AG04450 (cell line): ENCODE data around the gene KIF4A. TPM values are rescaled to one million over a fixed set of nuclear protein-coding genes. Genes with fewer than 3 reads are reported as not detected.

Experiments used
- CTCF ChIA-PET: fragments of 300-600, 350-600 bp; formaldehyde crosslinking; extraction: SDS; loops from one replicate; lab custom pipeline; 2022; ENCODE audit warnings: antibody characterized with exemption, inconsistent platforms; lab: Charles Lee
- POLR2A ChIA-PET: fragments of 350-600 bp; formaldehyde crosslinking; extraction: SDS; loops from one replicate; lab custom pipeline; 2021; ENCODE audit warnings: antibody characterized with exemption, inconsistent platforms; lab: Yijun Ruan, JAX
- DNase-seq: peaks from one replicate; pipeline ENCODE4 v3.0.0-alpha.2; 2011; ENCODE audit warnings: low read depth, low spot score
- H3K27ac ChIP-seq: one replicate; pipeline ENCODE4 v1.5.1; 2012; ENCODE audit warnings: low read depth, low read length, control low read depth
- H3K27me3 ChIP-seq: one replicate; pipeline ENCODE4 v1.6.0; 2012; ENCODE audit warnings: low read length; ENCODE audit not compliant: control insufficient read depth, insufficient read depth
- H3K4me3 ChIP-seq: 2 replicates; pipeline ENCODE4 v1.5.1; 2011; ENCODE audit warnings: mild to moderate bottlenecking, low read depth, low read length, control low read depth
- H3K9me3 ChIP-seq: 2 replicates; pipeline ENCODE4 v1.5.1; 2012; ENCODE audit warnings: low read length; ENCODE audit not compliant: control insufficient read depth, insufficient read depth
- CTCF ChIP-seq: IDR thresholded peaks from 2 replicates; pipeline ENCODE4 v1.5.1; 2011; ENCODE audit warnings: low read depth, low read length, control low read depth, inconsistent platforms
- polyA plus RNA-seq: library from polyadenylated mRNA; depleted of rRNA; stranded (reverse); fragments of >200 nt; gene quantifications from 2 replicates; pipeline ENCODE4 v1.2.3, GENCODE V29; 2011; rRNA removed
- small RNA-seq: library from RNA; depleted of rRNA; stranded (forward); fragments of <200 nt; gene quantifications from one replicate; pipeline ENCODE3, GENCODE V24; 2012; ENCODE audit warnings: low read depth; ENCODE audit not compliant: insufficient read length

KIF4A gene
- polyA plus RNA-seq, 1 experiment: 8.8 TPM

GRCh38 chrX:70456256-70456655 lies 166.4 kb downstream of the KIF4A start:
- no peak overlapping the region for H3K27ac ChIP-seq
- ChIA-PET POLR2A (no interaction called here), CTCF (interaction anchor here (1.5 to 2.2 kb wide), 3 partner anchors 49 to 208 kb away, joined by 4 to 8 read pairs (median 7); no protein-coding TSS in a partner anchor)
- no peak for TF ChIP-seq CTCF
- DNase-seq: no peak
- H3K9me3 ChIP-seq: peaks cover 3% of the 10 kb centered on the region; the same call in 1 of the 2 replicates
- H3K27me3 ChIP-seq: no peaks in the 10 kb centered on the region
- H3K4me3 ChIP-seq: peak overlapping the region; percentile 68

GRCh38 chrX:70461026-70461425 lies 171.1 kb downstream of the KIF4A start:
- H3K27ac ChIP-seq: no peak overlapping the region
- H3K4me3 ChIP-seq: no peak overlapping the region
- TF ChIP-seq CTCF: no peak
- ChIA-PET POLR2A (no interaction called here), CTCF (interaction anchor here (0.7 kb wide), 1 partner anchor 327 kb away, joined by 3 read pairs; no protein-coding TSS in a partner anchor)
- no peaks in the 10 kb centered on the region for H3K9me3 ChIP-seq
- DNase-seq: no peak
- no peaks in the 10 kb centered on the region for H3K27me3 ChIP-seq

- no peak for TF ChIP-seq CTCF
- ChIA-PET POLR2A (no interaction called here), CTCF (interaction anchor here (0.7 to 1.6 kb wide), 2 partner anchors 9 to 15 kb away, joined by 6 read pairs; no protein-coding TSS in a partner anchor)
- Histone ChIP-seq H3K4me3 (no peak overlapping the region), H3K27ac (no peak overlapping the region), H3K27me3 (no peaks in the 10 kb centered on the region), H3K9me3 (no peaks in the 10 kb centered on the region)
- DNase-seq: no peak
Measured at GRCh38 chrX:70464051-70464450, 174.1 kb downstream of the KIF4A start.

GRCh38 chrX:70466968-70467367 lies 177.1 kb downstream of the KIF4A start:
- ChIA-PET POLR2A (no interaction called here), CTCF (no interaction called here)
- Histone ChIP-seq H3K27ac (no peak overlapping the region), H3K27me3 (no peaks in the 10 kb centered on the region), H3K9me3 (no peaks in the 10 kb centered on the region), H3K4me3 (no peak overlapping the region)
- no peak for DNase-seq
- TF ChIP-seq CTCF: no peak

- POLR2A ChIA-PET: no interaction called here
- Histone ChIP-seq H3K9me3 (no peaks in the 10 kb centered on the region), H3K27me3 (no peaks in the 10 kb centered on the region), H3K4me3 (no peak overlapping the region), H3K27ac (no peak overlapping the region)
- no peak for DNase-seq
- TF ChIP-seq CTCF: no peak
- CTCF ChIA-PET: no interaction called here
Measured at GRCh38 chrX:70468709-70469108, 178.8 kb downstream of the KIF4A start.

Small RNA genes within 50 kb of the gene (small RNA-seq; reads per million reads assigned to genes)
- gene RNA5SP507: not detected
- gene RNU4-81P: not detected
- gene RNY4P23: not detected

Other genes with a start within 250 kb of the KIF4A start
- not detected in 2 replicates for gene AWAT2, start 240.2 kb upstream of the KIF4A start, polyA plus RNA-seq
- gene OTUD6A, start 227.6 kb upstream of the KIF4A start, polyA plus RNA-seq: not detected in 2 replicates
- gene IGBP1, start 156.7 kb upstream of the KIF4A start, polyA plus RNA-seq: 96.1 and 118 TPM in 2 replicates
- not detected in 2 replicates for gene DGAT2L6, start 112.6 kb upstream of the KIF4A start, polyA plus RNA-seq
- gene AWAT1, start 55.4 kb upstream of the KIF4A start, polyA plus RNA-seq: not detected in 2 replicates
- 0.09 and 0.17 TPM in 2 replicates for gene P2RY4, start 29.9 kb upstream of the KIF4A start, polyA plus RNA-seq
- not detected in 2 replicates for gene ARR3, start 21.8 kb upstream of the KIF4A start, polyA plus RNA-seq
- gene RAB41, start 7.9 kb upstream of the KIF4A start, polyA plus RNA-seq: not detected in 2 replicates
- 139 and 141 TPM in 2 replicates for gene PDZD11, start 177 bp upstream of the KIF4A start, polyA plus RNA-seq
- not detected in 2 replicates for gene GDPD2, start 133.2 kb downstream of the KIF4A start, polyA plus RNA-seq
- gene DLG3, start 154.7 kb downstream of the KIF4A start, polyA plus RNA-seq: 28.3 and 29.2 TPM in 2 replicates